HG03520 (cell line): ENCODE data around the gene CD69.
"Not testable (repeated sequence)": the region's sequence is repeated elsewhere in the genome, so short reads cannot be mapped to it uniquely, and the experiment has no call there.

Experiments
- ATAC-seq: cut with Tn5 transposase; IDR thresholded peaks from one replicate; pipeline ENCODE4 v1.9.1; 2021; ENCODE audit warnings: mild to moderate bottlenecking, moderate library complexity; ENCODE audit not compliant: unreplicated experiment

The CD69 gene

DNA sequence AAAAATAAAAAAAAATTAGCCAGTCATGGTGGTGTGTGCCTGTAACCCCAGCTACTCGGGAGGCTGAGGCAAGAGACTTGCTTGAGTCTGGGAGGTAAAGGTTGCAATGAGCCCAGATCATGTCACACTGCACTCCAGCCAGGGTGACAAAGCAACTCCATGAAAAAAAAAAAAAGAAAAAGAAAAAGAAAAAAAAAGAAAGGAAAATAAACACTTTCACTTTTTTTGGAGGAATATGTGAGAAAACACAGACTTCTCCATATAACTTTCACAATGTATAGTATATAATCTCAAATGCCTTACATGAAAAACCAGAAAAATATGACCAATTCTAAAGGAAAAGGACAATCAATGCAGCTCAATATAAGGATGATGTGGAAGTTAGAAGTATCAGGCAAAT is 36.7 kb downstream of the CD69 start:
- no peak for ATAC-seq

DNA sequence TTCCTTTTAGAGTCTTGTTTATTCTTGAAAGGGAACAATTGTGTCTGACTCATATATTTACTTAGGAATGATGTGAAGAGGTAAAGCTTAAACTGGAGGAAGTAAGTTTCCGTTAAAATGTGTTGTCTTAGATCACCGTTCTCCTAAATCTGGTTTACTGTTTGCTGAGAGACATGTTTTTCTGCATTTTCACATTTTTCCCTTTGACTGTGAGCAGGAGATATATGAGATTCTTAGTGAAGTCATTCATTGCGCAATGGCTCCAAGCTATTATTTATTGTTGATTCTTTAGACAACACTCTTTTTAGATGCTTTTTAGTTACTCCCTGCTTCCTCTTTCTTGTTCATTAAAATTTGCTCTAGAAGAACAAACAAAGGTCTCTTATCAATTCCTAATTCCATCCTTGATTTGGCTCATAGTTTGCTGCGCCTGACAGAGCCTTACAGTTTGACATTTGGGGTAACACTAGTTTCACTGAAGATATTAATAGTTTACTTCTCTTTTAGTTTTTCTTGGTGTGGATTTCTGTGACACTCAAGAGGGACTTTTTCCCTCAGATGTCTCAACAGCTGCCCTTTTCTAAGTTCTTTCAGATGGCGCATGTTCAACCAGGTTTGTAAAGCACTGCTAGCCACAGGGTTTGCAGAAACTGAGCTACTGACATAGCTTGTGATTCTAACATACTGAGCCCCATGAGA is 39.2 kb downstream of the CD69 start:
- ATAC-seq = peak; percentile 52

DNA sequence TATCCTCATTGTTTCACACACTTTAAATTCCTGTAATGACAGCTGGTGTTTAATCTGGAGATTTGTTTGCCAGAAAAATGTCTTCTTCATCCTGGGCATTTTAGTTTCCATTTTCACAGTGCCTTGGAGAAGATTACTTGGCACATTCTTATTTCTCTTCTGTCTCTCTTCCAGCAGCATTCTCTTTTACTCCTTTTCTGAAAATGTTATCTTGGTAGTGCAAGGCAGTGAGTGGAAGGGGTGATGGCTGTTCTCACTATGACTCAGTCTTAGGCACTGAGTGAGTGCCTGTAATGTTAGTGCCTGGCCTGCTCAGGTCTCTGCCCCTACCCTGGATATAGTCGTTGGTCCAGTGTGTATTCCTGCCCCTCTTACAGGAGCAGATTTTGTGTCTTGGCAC is 40.9 kb downstream of the CD69 start:
- ATAC-seq = no peak

DNA sequence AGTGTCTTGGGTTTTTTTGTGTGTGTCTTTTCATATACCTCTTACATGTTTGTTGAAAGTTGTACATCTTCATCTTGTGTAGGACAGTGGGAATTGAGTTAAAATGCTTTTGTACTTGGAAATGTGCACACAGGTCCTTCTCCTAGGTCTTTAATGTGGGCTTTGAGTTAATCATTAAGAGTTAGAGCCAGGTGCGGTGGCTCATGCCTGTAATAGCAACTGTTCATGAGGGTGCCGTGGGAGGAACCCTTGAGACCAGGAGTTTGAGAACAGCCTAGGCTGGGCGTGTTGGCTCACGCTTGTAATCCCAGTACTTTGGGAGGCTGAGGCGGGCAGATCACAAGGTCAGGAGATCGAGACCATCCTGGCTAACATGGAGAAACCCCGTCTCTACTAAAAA is 41.7 kb downstream of the CD69 start:
- no peak for ATAC-seq

DNA sequence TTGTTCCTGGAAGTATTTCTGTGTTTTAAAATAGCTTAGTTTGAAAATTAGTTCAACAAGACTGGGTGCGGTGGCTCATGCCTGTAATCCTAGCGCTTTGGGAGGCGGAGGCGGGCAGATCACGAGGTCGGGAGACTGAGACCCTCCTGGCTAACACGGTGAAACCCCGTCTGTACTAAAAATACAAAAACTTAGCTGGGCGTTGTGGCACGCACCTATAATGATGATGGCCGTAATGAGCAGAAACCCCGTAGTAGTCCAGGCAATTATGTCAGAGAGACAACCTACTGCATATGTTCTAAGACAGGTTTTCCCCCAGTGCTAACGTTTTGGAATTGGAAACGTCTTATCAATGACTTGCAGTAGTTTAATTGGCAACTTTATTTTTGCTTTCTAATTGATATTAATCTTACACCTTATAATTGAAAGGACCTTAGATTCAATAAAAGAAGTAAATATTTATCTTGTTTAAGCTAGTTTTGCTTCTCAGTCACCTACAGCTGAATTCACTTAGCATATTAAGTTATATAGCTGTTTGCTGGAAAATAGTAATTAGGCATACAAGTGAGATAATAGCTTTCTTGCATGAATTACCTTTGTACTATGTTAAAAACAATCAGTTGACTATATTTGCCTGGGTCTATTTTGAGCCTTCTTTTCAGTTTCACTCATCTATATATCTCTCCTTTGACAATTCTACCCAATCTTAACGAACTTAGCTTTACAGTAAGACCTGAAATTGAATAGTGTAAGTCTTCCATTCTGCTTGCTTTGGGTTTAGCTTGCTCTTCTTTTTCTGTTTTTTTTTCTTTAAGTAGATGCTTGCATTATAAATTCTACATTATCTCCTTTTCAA is 43.4 kb downstream of the CD69 start:
- no peak for ATAC-seq

DNA sequence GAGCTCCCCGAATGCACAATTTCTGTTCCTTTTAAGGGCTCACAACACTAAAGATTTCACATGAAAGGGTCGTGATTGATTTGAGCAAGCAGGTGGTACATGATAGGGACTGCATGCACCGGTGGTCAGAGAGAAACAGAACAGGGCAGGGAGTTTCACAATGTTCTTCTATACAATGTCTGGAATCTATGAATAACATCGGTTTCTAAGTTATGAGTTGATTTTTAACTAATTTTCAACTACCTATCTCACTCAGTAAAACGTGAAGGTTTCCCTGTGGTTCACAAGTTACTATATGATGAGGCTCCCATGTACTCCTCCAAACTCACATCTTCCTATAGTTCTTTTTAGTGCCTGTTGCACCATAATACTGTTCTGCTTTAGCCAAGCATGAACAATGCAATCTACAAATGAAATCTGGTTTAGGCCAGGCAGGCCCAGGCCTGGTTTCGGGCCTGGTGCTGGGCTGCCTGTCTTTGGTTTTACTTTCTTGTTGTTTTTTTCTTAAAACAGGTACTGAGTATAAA is 47.6 kb downstream of the CD69 start:
- ATAC-seq = peak; percentile 59

DNA sequence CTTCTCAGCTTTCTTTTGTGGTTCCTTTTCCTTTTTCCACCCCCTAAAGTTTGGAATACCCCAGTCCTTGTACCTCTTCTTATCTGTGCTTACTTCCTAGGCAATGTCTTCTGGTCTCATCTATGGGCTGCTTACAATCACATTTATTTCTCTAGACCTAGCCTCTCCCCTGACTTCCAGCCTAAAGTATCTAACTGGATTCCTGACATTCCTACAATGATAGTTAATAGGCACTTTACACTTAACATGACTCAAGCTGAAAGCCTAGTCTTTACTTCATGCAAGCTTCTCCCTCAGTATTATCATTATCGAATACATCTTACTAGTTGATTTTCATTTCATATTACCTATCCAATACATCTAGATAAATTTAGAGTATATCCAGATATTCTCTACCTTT is 49.0 kb downstream of the CD69 start:
- ATAC-seq = no peak

DNA sequence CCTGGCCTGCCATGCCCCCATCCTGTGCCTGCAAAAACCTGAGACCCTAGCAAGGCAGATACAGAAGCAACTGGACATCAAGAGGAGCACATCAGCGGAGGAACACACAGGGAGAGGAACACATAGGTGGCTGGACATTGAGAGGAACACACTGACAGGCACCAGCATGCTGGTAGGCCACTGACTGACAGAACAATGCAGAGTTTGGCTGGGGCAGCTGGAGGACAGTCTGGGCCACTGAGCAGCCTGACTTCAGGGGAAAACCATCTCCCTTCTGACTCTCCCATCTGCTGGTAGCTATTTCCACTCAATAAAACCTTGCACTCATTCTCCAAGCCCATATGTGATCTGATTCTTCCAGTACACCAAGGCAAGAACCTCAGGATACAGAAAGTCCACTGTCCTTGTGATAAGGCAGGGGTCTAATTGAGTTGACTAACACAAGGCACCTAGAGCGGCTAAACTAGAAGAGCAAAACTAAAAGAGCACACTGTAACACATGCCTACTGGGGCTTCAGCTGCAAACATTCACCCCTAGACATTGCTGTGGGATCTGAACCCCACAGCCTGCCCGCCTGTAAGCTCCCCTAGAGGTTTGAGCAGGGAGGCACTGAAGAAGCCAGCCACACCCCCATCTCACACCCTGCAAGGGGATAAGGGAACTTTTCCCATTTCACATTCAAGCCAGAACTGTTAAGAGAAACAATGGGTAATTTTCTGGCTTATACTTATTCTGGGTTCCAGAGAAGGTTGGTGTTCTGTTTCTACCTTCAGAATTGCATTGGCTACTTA is 49.9 kb downstream of the CD69 start:
- no peak for ATAC-seq

DNA sequence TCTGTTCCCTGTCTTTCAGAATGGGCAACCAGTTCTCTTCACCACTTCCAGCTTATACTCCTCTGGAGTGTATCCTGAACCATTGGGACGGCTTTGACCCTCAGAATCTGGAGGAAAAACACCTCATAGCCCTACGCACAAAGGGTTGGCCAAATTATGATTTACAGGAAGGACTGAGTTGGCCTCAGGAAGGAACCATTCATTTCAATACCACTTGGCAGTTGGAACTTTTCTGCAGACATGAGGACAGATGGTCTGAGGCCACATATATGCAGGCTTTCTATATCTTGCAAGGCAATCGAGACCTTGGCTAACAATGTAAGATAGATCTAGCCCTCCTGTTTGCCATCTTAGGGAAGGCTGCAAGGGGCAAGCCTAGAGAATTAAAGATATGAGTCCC is 51.8 kb downstream of the CD69 start:
- no peak for ATAC-seq

DNA sequence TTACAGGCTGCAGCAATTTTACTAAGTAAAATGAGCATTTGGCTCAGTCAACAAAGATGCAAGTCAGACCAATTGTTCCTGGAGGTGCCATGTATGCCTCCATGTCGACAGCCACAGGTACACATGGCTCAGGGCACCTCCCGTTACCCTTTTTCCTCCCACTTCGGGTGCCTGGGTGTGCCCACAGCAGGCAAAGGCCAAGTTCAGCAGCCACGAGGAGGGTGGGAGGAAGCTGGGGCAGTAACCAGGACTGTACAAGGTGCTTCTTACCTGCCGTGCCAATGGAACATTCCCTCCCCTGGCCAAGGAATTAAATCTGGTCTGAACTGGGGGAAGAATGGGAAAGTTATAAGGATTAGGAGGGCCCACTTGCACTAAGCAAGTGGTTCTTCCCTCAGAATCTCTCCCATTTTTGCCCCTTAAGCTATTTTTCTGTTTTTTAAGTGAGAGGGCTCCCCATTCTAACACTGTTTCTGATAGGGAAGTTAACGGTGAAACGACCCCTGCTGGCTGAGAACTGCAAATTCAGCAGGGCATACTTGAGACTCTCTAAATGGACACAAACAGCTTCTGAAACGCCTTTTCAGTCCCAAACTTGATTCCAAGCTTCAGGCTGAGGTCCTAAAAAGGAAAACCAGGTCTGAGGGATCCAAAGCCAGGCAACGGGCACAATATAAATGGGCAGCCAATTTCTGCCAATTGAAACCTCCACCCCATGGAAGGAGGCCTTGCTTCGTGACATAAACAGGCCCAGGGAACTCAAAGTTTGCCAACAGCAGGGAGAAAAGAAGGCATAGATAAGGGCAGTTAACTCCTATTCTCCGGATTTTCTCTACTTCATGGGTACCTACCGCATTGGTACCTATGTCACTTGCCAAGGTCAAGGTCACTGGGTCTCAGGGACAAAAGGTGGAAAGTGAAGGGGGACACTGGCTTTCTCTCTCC is 52.6 kb downstream of the CD69 start:
- no peak for ATAC-seq

DNA sequence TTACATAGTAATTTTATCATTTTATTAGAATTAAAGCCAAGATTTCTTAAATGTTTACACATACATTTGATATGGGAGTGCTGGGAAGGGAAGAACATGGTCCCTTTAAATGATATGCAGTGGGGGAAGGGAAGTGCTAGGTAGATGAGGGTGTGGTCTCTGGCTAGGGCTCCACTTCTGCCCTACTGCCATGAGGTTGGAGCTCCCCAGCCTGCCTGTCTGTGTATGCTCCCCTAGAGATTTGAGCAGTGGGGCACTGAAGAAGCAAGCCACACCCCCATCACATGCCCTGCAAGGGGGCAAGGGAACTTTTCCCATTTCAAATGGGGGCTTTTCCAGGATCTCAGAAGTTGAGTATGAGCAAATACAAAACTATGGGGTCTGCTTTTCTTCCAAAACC is 53.3 kb downstream of the CD69 start:
- no peak for ATAC-seq

DNA sequence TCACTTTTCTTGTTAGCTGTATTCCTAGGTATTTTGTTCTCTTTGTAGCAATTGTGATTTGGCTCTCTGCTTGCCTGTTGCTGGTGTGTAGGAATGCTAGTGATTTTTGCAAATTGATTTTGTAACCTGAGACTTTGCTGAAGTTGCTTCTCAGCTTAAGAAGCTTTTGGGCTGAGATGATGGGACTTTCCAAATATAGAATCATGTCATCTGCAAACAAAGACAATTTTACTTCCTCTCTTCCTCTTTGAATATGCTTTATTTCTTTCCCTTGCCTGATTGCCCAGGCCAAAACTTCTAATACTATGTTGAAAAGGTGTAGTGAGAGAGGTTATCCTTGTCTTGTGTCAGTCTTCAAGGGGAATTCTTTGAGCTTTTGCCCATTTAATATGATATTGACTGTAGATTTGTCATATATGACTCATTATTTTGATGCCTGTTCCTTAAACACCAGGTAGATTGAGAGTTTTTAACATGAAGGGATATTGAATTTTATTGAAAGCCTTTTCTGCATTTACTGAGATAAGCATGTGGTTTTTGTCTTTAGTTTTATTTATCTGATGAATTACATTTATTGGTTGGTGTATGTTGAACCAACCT is 54.5 kb downstream of the CD69 start:
- no peak for ATAC-seq

DNA sequence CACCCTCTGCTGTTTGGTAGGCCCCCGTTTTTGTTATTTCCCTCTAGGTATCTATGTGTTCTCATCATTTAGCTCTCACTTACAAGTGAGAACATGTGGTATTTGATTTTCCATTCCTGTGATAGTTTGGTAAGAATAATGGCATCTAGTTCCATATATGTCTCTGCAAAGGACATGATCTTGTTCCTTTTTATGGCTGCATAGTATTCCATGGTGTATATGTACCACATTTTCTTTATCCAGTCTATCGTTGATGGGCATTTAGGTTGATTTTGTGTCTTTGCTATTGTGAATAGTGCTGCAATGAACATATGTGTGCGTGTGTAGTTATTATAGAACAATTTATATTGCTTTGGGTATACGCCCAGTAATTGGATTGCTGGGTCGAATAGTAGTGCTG is 56.1 kb downstream of the CD69 start:
- not testable (repeated sequence) for ATAC-seq
